ENCODE results near the gene MRPL28.

Gene MRPL28

GRCh38 chr16:368388-369158 is 1.8 kb downstream of the MRPL28 start:
- no peak for TF ChIP-seq CTCF (IDR thresholded peaks at IDR 0.05)

GRCh38 chr16:367333-367903 is 2.9 kb downstream of the MRPL28 start:
- no peak for TF ChIP-seq CTCF (IDR thresholded peaks at IDR 0.05)

GRCh38 chr16:366476-366875 is 3.9 kb downstream of the MRPL28 start:
- no peak for TF ChIP-seq CTCF (IDR thresholded peaks at IDR 0.05)

- no peak for TF ChIP-seq CTCF (IDR thresholded peaks at IDR 0.05)
Observed at GRCh38 chr16:364595-365491, 5.5 kb downstream of the MRPL28 start.

GRCh38 chr16:363766-364490 is 6.4 kb downstream of the MRPL28 start:
- no peak for TF ChIP-seq CTCF (IDR thresholded peaks at IDR 0.05)

DNA sequence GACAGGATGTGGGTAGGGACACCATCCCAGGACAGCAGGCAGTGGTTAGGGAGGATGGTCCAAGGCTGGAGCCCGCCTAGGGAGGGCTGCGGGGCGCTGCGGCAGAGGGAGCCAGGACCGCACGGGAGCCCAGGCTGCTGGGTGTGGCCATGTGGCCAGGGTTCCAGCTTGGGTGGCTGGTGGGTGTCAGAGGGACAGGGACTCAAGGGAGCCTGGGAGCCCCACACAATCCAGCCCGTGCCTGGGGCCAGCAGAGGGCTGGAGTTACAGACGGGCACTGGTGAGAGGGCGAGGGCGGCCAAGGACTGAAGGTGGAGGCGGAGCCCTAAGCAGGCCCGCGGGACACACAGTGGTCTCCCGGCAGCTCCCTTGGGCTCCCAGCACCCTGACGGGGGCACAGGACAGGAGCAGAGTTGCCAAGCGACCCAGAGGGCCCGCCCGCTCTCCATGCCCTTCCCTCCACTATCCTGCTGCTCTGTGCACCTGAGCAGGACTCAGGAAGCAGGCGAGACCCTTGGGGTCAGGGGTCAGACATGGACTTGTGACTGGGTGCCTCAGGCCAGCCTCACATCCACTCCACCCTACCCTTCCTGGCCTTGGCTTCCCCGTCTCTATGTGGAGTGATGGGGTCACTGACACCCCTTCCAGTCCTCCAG is 7.1 kb downstream of the MRPL28 start:
- TF ChIP-seq CTCF (IDR thresholded peaks at IDR 0.05) = no peak

All from LNCAP (cell line).